Psoas muscle (tissue), 8 donors: ENCODE data around the gene CDH15. TPM values are rescaled to one million over a fixed set of nuclear protein-coding genes. Genes with fewer than 3 reads are reported as not detected.
A peak's percentile ranks its signal among the peaks of the same experiment; 100 is the strongest.
"Not testable (repeated sequence)": the region's sequence is repeated elsewhere in the genome, so short reads cannot be mapped to it uniquely, and the experiment has no call there.

ENCODE experiments used
- ATAC-seq, 4 donors: fragments of 200-7000 bp; cut with Tn5 transposase; one replicate each; pipeline ENCODE4 v1.9.1; 2020; ENCODE audit warnings: moderate library complexity in 3 of 4, mild to moderate bottlenecking in 2 of 4
- DNase-seq, 2 donors: peaks; one replicate each; pipeline ENCODE4 v3.0.0-alpha.2; 2020
- H3K27ac ChIP-seq: fragments of 200-600 bp; one replicate; pipeline ENCODE4 v1.8.0; 2022
- H3K27me3 ChIP-seq, 3 donors: fragments of 200-600 bp in 1 of 3; one replicate each; pipeline versions ENCODE4 v1.6.1 to v1.8.0; 2013 to 2022; ENCODE audit warnings: low read length in 2 of 3, mild to moderate bottlenecking in 2 of 3, moderate library complexity in 1 of 3; ENCODE audit not compliant: insufficient read depth in 3 of 3
- H3K36me3 ChIP-seq, 2 donors: fragments of 200-600 bp in 1 of 2; one replicate each; pipeline versions ENCODE4 v1.6.1 to v1.8.0; 2013 to 2022; ENCODE audit warnings: low read depth in 1 of 2, mild to moderate bottlenecking in 1 of 2, moderate library complexity in 1 of 2; ENCODE audit not compliant: insufficient read depth in 1 of 2
- H3K4me1 ChIP-seq: fragments of 200-600 bp; one replicate; pipeline ENCODE4 v1.8.0; 2022
- H3K4me3 ChIP-seq: fragments of 200-600 bp; one replicate; pipeline ENCODE4 v1.8.0; 2022; ENCODE audit warnings: mild to moderate bottlenecking
- H3K9me3 ChIP-seq: fragments of 200-600 bp; one replicate; pipeline ENCODE4 v1.8.0; 2022
- CTCF ChIP-seq: fragments of 200-600 bp; IDR thresholded peaks from one replicate; pipeline ENCODE4 v1.8.0; 2022; ENCODE audit warnings: antibody characterized with exemption
- WGBS, 3 donors: extraction: QIAGEN DNeasy Blood & Tissue Kit; methylation state at CpG; one replicate each; pipeline versions ENCODE4 v1.1.6 to v1.1.7; 2013; 5-methylcytosine and 5-hydroxymethylcytosine counted together
- intact Hi-C, 2 donors: fragments of 100-400 bp; cut with DNase I; formaldehyde crosslinking; loops; one replicate each; pipeline versions ENCODE4 v1.11.0 to v1.14.2; 2022
- polyA plus RNA-seq, 3 donors: library from polyadenylated mRNA; stranded (reverse); fragments of 200-250 nt; gene quantifications; one replicate each; pipeline ENCODE4 v1.2.3, GENCODE V29; 2013
- total RNA-seq, 4 donors: library from RNA; stranded (reverse); fragmentation: NEBNext Ultra II Directional in 2 of 4; extraction: Animal tissue kit (Norgen Biotek cat#: 25700) in 2 of 4; gene quantifications; one replicate each; pipeline versions ENCODE4 v1.2.1 to v1.2.4, GENCODE V29; 2021 to 2023
- donor health status: healthy with polysubstance abuse.
- donor health status: DM: no; HTN: no; CAD: no; lungs with moderate emphysema.
- donor health status: Bipolar disorder and iron deficiency.
- donor health status: healthy.
- donor health status: DM: yes; HTN: yes; CAD: no.
- donor health status: DM: no; HTN: no; CAD: no.
- donor health status: DM: no; HTN: no; CAD: no.
- donor health status: DM: yes; HTN: yes; CAD: no.

Gene CDH15
- total and polyA plus RNA-seq, 7 donors: 18.0 to 62.8 (median 36.7) TPM

GRCh38 chr16:89161763-89162713 lies 9.5 kb upstream of the CDH15 start:
- no peak for DNase-seq

GRCh38 chr16:89163297-89163696 lies 8.3 kb upstream of the CDH15 start:
- Histone ChIP-seq H3K9me3 (no peaks in the 10 kb centered on the region), H3K27me3 (peaks cover 0 to 31% (median 2%) of the 10 kb centered on the region in 3 donors)

More at GRCh38 chr16:89161763-89162713, 9.5 kb upstream of the CDH15 start:
- no peak for ATAC-seq
- Histone ChIP-seq H3K27ac (no peak overlapping the region), H3K4me1 (peaks cover under 1% of the 10 kb centered on the region), H3K36me3 (no peaks in the 10 kb centered on the region), H3K9me3 (no peaks in the 10 kb centered on the region), H3K27me3 (peaks cover 0 to 27% (median 2%) of the 10 kb centered on the region in 3 donors), H3K4me3 (no peak overlapping the region)
- WGBS, 3 donors: 84 to 86% (median 85%) methylated on average over 36 to 40 of the region's 40 CpGs
- intact Hi-C loops: no loop called here
- TF ChIP-seq CTCF: no peak

GRCh38 chr16:89164436-89164835 lies 7.1 kb upstream of the CDH15 start:
- ATAC-seq: no peak
- H3K4me3 ChIP-seq: no peak overlapping the region
- TF ChIP-seq CTCF: no peak
- peaks cover 0 to 36% (median 2%) of the 10 kb centered on the region in 3 donors for H3K27me3 ChIP-seq
- 47 to 54% (median 52%) methylated on average over 15 of the region's 15 CpGs for WGBS, 3 donors
- no peaks in the 10 kb centered on the region for H3K36me3 ChIP-seq
- intact Hi-C loops: no loop called here
- H3K27ac ChIP-seq: no peak overlapping the region
- DNase-seq: no peak
- H3K4me1 ChIP-seq: no peaks in the 10 kb centered on the region
- H3K9me3 ChIP-seq: no peaks in the 10 kb centered on the region

More at GRCh38 chr16:89163297-89163696, 8.3 kb upstream of the CDH15 start:
- Histone ChIP-seq H3K36me3 (no peaks in the 10 kb centered on the region), H3K4me3 (no peak overlapping the region), H3K27ac (no peak overlapping the region), H3K4me1 (no peaks in the 10 kb centered on the region)
- TF ChIP-seq CTCF: no peak
- intact Hi-C loops: no loop called here
- no peak for DNase-seq
- no peak for ATAC-seq
- WGBS, 3 donors: 78 to 85% (median 79%) methylated on average over 9 of the region's 9 CpGs

GRCh38 chr16:89164847-89165680 lies 6.5 kb upstream of the CDH15 start:
- TF ChIP-seq CTCF: no peak
- ATAC-seq (no peak), DNase-seq (peak in 1 of 2 donors; percentile 47)
- H3K4me3 ChIP-seq: no peak overlapping the region
- WGBS, 3 donors: 72 to 83% (median 75%) methylated on average over 16 to 20 of the region's 20 CpGs
- peaks cover 0 to 36% (median 2%) of the 10 kb centered on the region in 3 donors for H3K27me3 ChIP-seq
- H3K9me3 ChIP-seq: no peaks in the 10 kb centered on the region
- no peaks in the 10 kb centered on the region for H3K36me3 ChIP-seq
- H3K4me1 ChIP-seq: no peaks in the 10 kb centered on the region
- no peak overlapping the region for H3K27ac ChIP-seq
- intact Hi-C loops: loop anchor here (5.0 kb wide), 3 partner anchors 223 to 428 kb away; no protein-coding TSS in a partner anchor

- 79 to 85% (median 85%) methylated on average over 6 to 10 of the region's 10 CpGs for WGBS, 3 donors
- not testable (repeated sequence) for H3K27ac ChIP-seq, H3K4me3 ChIP-seq, H3K9me3 ChIP-seq, ATAC-seq, DNase-seq, H3K4me1 ChIP-seq, H3K36me3 ChIP-seq
- H3K27me3 ChIP-seq: peaks cover 0 to 37% (median 2%) of the 10 kb centered on the region in 3 donors
- intact Hi-C loops: loop anchor here (5.0 kb wide), 3 partner anchors 223 to 428 kb away; no protein-coding TSS in a partner anchor
Observed at GRCh38 chr16:89165681-89165979, 5.9 kb upstream of the CDH15 start.
